AG09319 (cell line): ENCODE results near the gene OLA1.

Experiments
- DNase-seq: peaks from one replicate; pipeline ENCODE4 v3.0.0-alpha.2; 2010; ENCODE audit warnings: low read depth; ENCODE audit errors: extremely low read depth
- TF ChIP-seq, protein P1 (sequence below): IDR thresholded peaks from 2 replicates; pipeline ENCODE4 v1.5.1; 2011; ENCODE audit warnings: low read depth, mild to moderate bottlenecking, inconsistent platforms, low read length, moderate library complexity

Gene OLA1

DNA sequence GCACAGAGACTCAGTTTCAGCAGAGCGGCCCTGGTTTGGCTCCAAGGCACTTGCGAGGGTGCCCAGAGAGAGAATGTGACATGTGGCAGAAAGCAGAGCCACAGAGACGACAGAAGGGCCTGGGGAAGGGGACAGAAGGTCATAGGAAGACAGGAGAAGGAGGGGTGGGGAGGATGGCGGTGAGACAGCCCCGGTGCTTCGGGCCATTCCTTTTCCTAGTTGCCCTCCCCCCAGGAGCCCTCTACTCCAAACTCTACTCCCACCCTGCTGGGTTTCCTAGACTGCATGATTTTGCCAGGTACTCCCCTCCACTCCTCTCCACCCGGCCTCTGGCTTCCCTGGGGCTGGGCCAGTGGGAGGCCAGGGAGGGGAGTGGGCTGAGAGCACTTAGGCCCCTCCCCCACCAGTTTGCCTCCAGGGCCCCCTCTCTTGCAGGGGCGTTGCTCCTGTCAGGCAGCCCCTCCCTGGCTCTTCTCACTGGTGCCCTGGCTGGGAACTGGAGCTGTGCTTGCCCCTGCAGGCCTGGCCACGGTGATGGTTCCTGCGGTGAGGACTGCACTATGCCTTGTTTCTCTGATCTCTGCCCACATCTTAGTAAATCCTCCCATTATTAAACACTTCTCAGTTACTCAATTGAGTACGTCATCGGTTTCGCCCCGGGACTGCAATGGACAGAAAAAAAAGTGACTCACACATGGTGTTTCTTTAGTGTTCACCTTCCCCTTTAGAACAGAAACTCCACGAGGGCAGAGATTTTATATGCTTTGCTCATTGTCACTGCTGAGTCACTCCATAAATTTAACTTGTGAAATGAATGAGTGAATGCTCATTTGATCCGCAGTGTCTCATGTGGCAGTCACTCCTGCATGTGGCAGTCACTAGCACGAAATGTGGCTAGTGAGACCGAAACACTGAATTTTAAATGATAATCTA lies 224.5 kb downstream of the OLA1 start:
- DNase-seq = peak; percentile 85

More for the DNA sequence above, 224.5 kb downstream of the OLA1 start:
- TF ChIP-seq, protein P1, sequence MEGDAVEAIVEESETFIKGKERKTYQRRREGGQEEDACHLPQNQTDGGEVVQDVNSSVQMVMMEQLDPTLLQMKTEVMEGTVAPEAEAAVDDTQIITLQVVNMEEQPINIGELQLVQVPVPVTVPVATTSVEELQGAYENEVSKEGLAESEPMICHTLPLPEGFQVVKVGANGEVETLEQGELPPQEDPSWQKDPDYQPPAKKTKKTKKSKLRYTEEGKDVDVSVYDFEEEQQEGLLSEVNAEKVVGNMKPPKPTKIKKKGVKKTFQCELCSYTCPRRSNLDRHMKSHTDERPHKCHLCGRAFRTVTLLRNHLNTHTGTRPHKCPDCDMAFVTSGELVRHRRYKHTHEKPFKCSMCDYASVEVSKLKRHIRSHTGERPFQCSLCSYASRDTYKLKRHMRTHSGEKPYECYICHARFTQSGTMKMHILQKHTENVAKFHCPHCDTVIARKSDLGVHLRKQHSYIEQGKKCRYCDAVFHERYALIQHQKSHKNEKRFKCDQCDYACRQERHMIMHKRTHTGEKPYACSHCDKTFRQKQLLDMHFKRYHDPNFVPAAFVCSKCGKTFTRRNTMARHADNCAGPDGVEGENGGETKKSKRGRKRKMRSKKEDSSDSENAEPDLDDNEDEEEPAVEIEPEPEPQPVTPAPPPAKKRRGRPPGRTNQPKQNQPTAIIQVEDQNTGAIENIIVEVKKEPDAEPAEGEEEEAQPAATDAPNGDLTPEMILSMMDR = no peak
